IMR-90 (cell line): ENCODE results near the gene NAT14. TPM values are rescaled to one million over a fixed set of nuclear protein-coding genes. Genes with fewer than 3 reads are reported as not detected.

Experiments used
- ATAC-seq: fragments of 200-7000 bp; cut with Tn5 transposase; 2 replicates; pipeline ENCODE4 v1.9.1; 2020; ENCODE audit warnings: low read depth, mild to moderate bottlenecking, moderate library complexity
- BruUV-seq: library from RNA; stranded (reverse); fragments of 400-500 nt; replicated peaks from 2 replicates; lab custom pipeline; 2021; lab: Mats Ljungman, UMichigan
- CTCF ChIA-PET: fragments of 300-600 bp; formaldehyde crosslinking; extraction: SDS; loops from one replicate; lab custom pipeline; 2021; ENCODE audit warnings: antibody characterized with exemption; lab: Yijun Ruan, JAX
- POLR2A ChIA-PET: fragments of 300-600 bp; sonication (Branson Sonifier 250); formaldehyde crosslinking; loops from one replicate; lab custom pipeline; 2022; ENCODE audit warnings: antibody characterized with exemption; ENCODE audit not compliant: unreplicated experiment; lab: Charles Lee
- DNase-seq: peaks from one replicate; pipeline ENCODE4 v3.0.0; 2013
- H2AFZ ChIP-seq: replicated peaks from 2 replicates; pipeline ENCODE3; 2013; ENCODE audit warnings: low read length, mild to moderate bottlenecking; ENCODE audit not compliant: poor library complexity
- H2AK5ac ChIP-seq: 2 replicates; pipeline ENCODE4 v1.6.1; 2013; ENCODE audit warnings: low read depth, low read length, inconsistent platforms
- H2AK9ac ChIP-seq: replicated peaks from 2 replicates; pipeline ENCODE3; 2013; ENCODE audit warnings: mild to moderate bottlenecking, low read depth, low read length, moderate library complexity; ENCODE audit not compliant: poor library complexity
- H2BK120ac ChIP-seq: 2 replicates; pipeline ENCODE4 v1.6.1; 2013; ENCODE audit warnings: low read depth, low read length, inconsistent platforms
- H2BK15ac ChIP-seq: 3 replicates; pipeline ENCODE4 v1.6.1; 2013; ENCODE audit warnings: low read depth, low read length, inconsistent platforms
- H2BK20ac ChIP-seq: 2 replicates; pipeline ENCODE4 v1.6.1; 2013; ENCODE audit warnings: low read depth, mild to moderate bottlenecking, inconsistent platforms, low read length, moderate library complexity
- H2BK5ac ChIP-seq: 2 replicates; pipeline ENCODE4 v1.6.1; 2013; ENCODE audit warnings: mild to moderate bottlenecking, low read depth, low read length, inconsistent platforms; ENCODE audit not compliant: poor library complexity, severe bottlenecking
- H3K14ac ChIP-seq: replicated peaks from 2 replicates; pipeline ENCODE4 v1.6.1; 2013; ENCODE audit warnings: low read depth, low read length, inconsistent platforms
- H3K18ac ChIP-seq: 2 replicates; pipeline ENCODE4 v1.6.1; 2013; ENCODE audit warnings: low read depth, low read length, control low read depth
- H3K23ac ChIP-seq: 2 replicates; pipeline ENCODE4 v1.6.1; 2013; ENCODE audit warnings: low read depth, low read length, inconsistent platforms
- H3K27ac ChIP-seq: 2 replicates; pipeline ENCODE4 v1.5.1; 2013; ENCODE audit warnings: mild to moderate bottlenecking, control low read depth, low read length; ENCODE audit not compliant: insufficient read depth
- H3K27me3 ChIP-seq: 2 replicates; pipeline ENCODE4 v1.6.1; 2013; ENCODE audit warnings: low read length; ENCODE audit not compliant: control insufficient read depth, insufficient read depth
- H3K36me3 ChIP-seq: 2 replicates; pipeline ENCODE4 v1.6.1; 2013; ENCODE audit warnings: low read length, mixed read lengths; ENCODE audit not compliant: control insufficient read depth, insufficient read depth
- H3K4ac ChIP-seq: 2 replicates; pipeline ENCODE4 v1.6.1; 2013; ENCODE audit warnings: low read depth, low read length, inconsistent platforms
- H3K4me1 ChIP-seq: 2 replicates; pipeline ENCODE4 v1.6.1; 2013; ENCODE audit warnings: low read length, mixed read lengths; ENCODE audit not compliant: control insufficient read depth, insufficient read depth
- H3K4me2 ChIP-seq: 2 replicates; pipeline ENCODE4 v1.6.1; 2013; ENCODE audit warnings: low read depth, mild to moderate bottlenecking, control low read depth, low read length, moderate library complexity
- H3K4me3 ChIP-seq: 2 replicates; pipeline ENCODE4 v1.5.1; 2013; ENCODE audit warnings: low read depth, mild to moderate bottlenecking, control low read depth, low read length, moderate library complexity; ENCODE audit not compliant: insufficient read depth
- H3K56ac ChIP-seq: 2 replicates; pipeline ENCODE4 v1.6.1; 2013; ENCODE audit warnings: low read length, inconsistent platforms; ENCODE audit not compliant: insufficient read depth; ENCODE audit errors: extremely low read depth
- H3K79me1 ChIP-seq, 2 experiments: 2 replicates each; pipeline ENCODE4 v1.6.1; 2013; ENCODE audit warnings: low read length in 2 of 2, inconsistent platforms in 1 of 2, low read depth in 1 of 2
- H3K9ac ChIP-seq: 2 replicates; pipeline ENCODE4 v1.6.1; 2013; ENCODE audit warnings: low read depth, low read length, control low read depth
- H3K9me1 ChIP-seq: 2 replicates; pipeline ENCODE4 v1.6.1; 2013; ENCODE audit warnings: low read length, inconsistent platforms; ENCODE audit not compliant: insufficient read depth
- H3K9me3 ChIP-seq: 2 replicates; pipeline ENCODE4 v1.6.1; 2013; ENCODE audit warnings: low read length; ENCODE audit not compliant: control insufficient read depth, insufficient read depth
- H4K20me1 ChIP-seq: 2 replicates; pipeline ENCODE4 v1.6.1; 2013; ENCODE audit warnings: low read length, inconsistent platforms; ENCODE audit not compliant: insufficient read depth
- H4K5ac ChIP-seq: 2 replicates; pipeline ENCODE4 v1.6.1; 2013; ENCODE audit warnings: mild to moderate bottlenecking, low read depth, low read length, control low read depth
- H4K8ac ChIP-seq, 2 experiments: 2 replicates each; pipeline ENCODE4 v1.6.1; 2013; ENCODE audit warnings: low read depth in 2 of 2, low read length in 2 of 2, control low read depth in 1 of 2, inconsistent platforms in 1 of 2
- H4K91ac ChIP-seq: 2 replicates; pipeline ENCODE4 v1.6.1; 2013; ENCODE audit warnings: low read depth, low read length, inconsistent platforms; ENCODE audit not compliant: insufficient read depth
- CEBPB ChIP-seq: IDR thresholded peaks from 2 replicates; pipeline ENCODE4 v1.6.1; 2012; ENCODE audit warnings: low read depth, low read length, improper control_type of control experiment
- MAFK ChIP-seq: IDR thresholded peaks from 2 replicates; pipeline ENCODE4 v1.6.1; 2012; ENCODE audit warnings: low read depth, low read length, improper control_type of control experiment
- MXI1 ChIP-seq: IDR thresholded peaks from 2 replicates; pipeline ENCODE4 v1.6.1; 2012; ENCODE audit warnings: low read depth, mild to moderate bottlenecking, low read length, moderate library complexity, borderline replicate concordance
- NFE2L2 ChIP-seq: fragments of 150-350 bp; IDR thresholded peaks from 2 replicates; pipeline ENCODE4 v1.6.1; 2016; ENCODE audit warnings: low read depth, mild to moderate bottlenecking, low read length
- WGBS, 2 experiments: methylation state at CpG; one replicate each; pipeline versions ENCODE4 v1.1.5 to v1.1.7; 2013; ENCODE audit warnings: missing lambda C conversion rate in 2 of 2; ENCODE audit not compliant: insufficient read length in 1 of 2; ENCODE audit errors: extremely low coverage in 2 of 2; 5-methylcytosine and 5-hydroxymethylcytosine counted together
- dilution Hi-C: fragments of 300-500 bp; cut with HindIII; formaldehyde crosslinking; loops from one replicate; pipeline ENCODE4 v1.14.3; 2018; ENCODE audit warnings: low sequenced_read_pairs; ENCODE audit not compliant: unreplicated experiment
- in situ Hi-C: fragments of 300-500 bp; cut with MboI; formaldehyde crosslinking; loops from 3 replicates; pipeline ENCODE4 v1.14.3; 2019; ENCODE audit warnings: low sequenced_read_pairs, inconsistent platforms, mixed read lengths
- intact Hi-C: fragments of 100-400 bp; cut with micrococcal nuclease; formaldehyde crosslinking; loops from 2 replicates; pipeline ENCODE4 v1.10.0; 2022
- polyA plus RNA-seq, 3 experiments: library from polyadenylated mRNA; depleted of rRNA; stranded (reverse); fragments of >200 nt; gene quantifications; 2 replicates each; pipeline ENCODE4 v1.2.3, GENCODE V29; 2012; ENCODE audit warnings: low replicate concordance in 1 of 3
- total RNA-seq: library from RNA; depleted of rRNA; stranded (reverse); fragments of >200 nt; gene quantifications from 2 replicates; pipeline ENCODE4 v1.2.3, GENCODE V29; 2012

NAT14 gene
- total and polyA plus RNA-seq, 2 of the 4 experiments (the other 2 are of a cell fraction) = 4.3 to 41.2 TPM

DNA sequence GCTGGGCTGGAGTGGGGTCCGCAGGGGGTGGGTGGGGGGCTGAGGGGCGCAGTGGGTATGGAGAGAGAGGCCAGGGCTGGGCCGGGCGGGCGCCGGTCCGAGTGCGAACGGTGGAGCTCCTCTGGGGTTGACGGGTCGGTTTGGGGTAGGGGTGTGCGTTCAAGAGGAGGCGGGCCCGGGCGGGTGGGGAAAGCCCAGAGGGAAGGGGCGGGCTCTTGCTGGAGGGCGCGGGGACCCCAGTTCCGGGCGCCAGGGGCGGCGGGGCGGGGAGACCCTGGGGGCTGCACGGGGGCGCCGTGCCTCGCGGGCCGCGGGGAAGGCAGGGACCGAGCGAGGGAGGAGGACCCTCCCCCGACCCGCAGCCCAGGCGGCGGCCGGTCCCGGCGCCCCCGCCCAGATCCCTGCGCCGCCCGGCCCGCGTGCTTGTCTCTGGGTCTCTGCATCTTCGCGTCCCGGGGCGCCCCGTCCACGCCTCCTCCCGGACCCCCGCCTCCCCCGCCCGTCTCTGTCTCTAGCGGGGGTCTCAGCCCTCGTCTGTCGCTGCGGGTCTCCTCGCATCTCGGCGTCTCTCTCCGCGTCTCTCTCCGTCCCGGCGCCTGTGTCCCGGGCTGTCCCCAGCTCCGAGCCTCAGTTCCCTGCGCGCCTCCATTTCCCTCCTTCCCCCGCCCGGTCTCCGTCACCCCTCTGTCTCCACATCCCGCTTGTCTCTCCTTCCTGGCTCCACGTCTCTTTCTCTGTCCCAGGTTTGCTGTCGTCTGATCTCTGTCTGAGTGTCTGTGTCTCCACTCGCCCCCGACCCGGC, 33.6 kb upstream of the NAT14 start (continued):
- no peak for TF ChIP-seq MXI1
- no peak for TF ChIP-seq MAFK

DNA sequence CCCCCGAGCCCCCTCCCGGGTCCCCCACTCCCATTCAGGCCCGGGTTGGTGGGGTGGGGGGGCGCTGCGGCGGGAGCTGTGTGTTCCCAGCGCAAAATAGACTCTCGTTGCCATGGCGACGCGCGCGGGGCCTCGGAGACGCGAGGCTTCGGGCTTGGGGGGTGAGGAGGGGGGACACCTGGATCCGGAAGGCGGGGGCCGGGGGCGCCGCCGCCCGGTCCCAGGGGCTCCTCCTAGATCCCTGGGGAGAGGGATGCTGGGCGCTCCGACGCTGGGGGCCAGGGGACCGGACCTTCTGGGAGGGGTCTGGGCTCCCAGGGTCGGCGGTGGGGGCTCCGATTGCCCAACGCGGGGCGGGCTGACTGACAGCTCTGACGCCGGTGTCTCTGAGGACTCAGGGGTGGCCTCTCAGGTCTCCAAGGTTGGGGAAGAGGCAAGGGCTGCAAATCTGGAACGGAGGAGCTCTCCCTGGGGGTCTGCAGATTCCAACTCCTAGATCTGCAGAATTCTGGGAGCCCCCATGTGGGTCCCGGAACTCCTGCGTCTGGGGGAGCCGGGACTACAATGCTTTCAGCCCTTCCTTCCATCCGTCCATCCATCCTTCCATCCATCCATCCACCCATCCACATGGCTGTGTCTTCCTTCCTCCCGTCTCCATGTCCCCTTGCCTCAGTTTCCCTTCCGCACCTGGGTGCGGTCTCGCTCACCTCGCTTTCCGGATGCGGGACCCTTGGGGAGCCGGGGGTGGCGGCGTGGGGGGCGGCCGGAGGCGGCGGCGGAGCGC, 32.8 kb upstream of the NAT14 start:
- 3% methylated on average over 27 of the region's 57 CpGs; no CpG with 5 or more reads in 1 of the 2 experiments for WGBS, 2 experiments
- no peak overlapping the region for H2BK15ac ChIP-seq
- CTCF ChIA-PET = no interaction called here
- POLR2A ChIA-PET = no interaction called here
- H3K4me2 ChIP-seq = peak overlapping the region; percentile 77
- TF ChIP-seq NFE2L2 = no peak
- 0 out of 2 replicates have a peak, but pooled peaks have one; percentile 4 for TF ChIP-seq CEBPB
- peaks cover 29% of the 10 kb centered on the region for H3K27me3 ChIP-seq
- no TSS peak for BruUV-seq
- no peak overlapping the region for H3K18ac ChIP-seq
- ATAC-seq (no peak), DNase-seq (no peak)
- dilution Hi-C loops (no loop called here), intact Hi-C loops (loop anchor here (2.0 kb wide), 1 partner anchor 311 kb away; no protein-coding TSS in a partner anchor), in situ Hi-C loops (no loop called here)
- H2BK20ac ChIP-seq = no peak overlapping the region
- H3K27ac ChIP-seq = no peak overlapping the region
- no peak overlapping the region for H4K5ac ChIP-seq
- H2BK120ac ChIP-seq = no peak overlapping the region
- H3K9me1 ChIP-seq = peaks cover 2% of the 10 kb centered on the region; the same call in 1 of the 2 replicates
- peak overlapping the region; percentile 49; the same call in 1 of the 2 replicates for H3K23ac ChIP-seq
- H3K9me3 ChIP-seq = no peaks in the 10 kb centered on the region
- H2AK5ac ChIP-seq = no peak overlapping the region
- peak overlapping the region; percentile 31; the same call in 1 of the 2 replicates for H3K4me3 ChIP-seq
- H3K79me1 ChIP-seq = peaks cover 0 to 4% of the 10 kb centered on the region in 2 experiments; a peak in 1 of 4 replicates
- H4K20me1 ChIP-seq = peaks cover 32% of the 10 kb centered on the region
- no peak overlapping the region for H3K14ac ChIP-seq
- H3K4ac ChIP-seq = no peak overlapping the region
- no peak overlapping the region for H2AK9ac ChIP-seq
- peak overlapping the region; percentile 56 for H2AFZ ChIP-seq
- no peak overlapping the region for H4K8ac ChIP-seq
- H2BK5ac ChIP-seq = no peak overlapping the region
- H3K9ac ChIP-seq = no peak overlapping the region
- no peaks in the 10 kb centered on the region; the same call in 1 of the 2 replicates for H3K36me3 ChIP-seq
- no peak overlapping the region for H4K91ac ChIP-seq
- H3K4me1 ChIP-seq = peaks cover 2% of the 10 kb centered on the region; the same call in 1 of the 2 replicates
- no peak overlapping the region for H3K56ac ChIP-seq
